Measurements from ENCODE around the gene RPUSD1.

Gene RPUSD1

DNA sequence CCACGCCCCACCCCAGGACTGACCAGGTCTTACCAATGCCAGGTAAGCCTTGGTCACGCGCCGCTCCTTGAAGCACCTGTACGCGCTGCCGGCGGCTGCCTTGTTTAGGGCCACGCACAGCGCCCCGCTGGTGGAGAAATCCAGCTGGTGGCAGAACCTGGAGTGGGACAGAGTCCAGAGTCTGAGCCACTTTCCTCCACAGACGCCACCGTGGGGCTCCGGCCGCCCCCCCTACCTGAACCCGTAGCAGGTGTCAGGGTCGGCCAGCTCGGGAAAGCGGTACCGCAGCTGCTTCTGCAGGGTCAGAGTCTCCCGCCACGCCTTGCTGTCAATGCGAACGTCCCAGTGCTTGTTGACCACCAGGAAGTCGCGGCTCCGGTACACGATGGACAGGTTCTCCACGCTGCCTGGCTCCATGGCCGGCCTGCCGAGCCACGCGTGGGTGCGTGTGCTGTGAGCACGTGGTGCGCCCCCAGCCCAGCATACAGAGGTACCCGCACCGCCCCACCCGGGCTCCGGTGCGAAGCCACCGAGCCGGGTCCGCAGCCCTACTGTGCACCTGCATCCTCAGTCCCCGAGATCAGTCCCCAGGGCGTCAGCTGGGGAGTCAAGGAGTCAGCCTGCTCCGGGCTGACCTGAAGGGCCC lies 737 bp downstream of the RPUSD1 start:
- TF ChIP-seq ZFP30 (CRISPR knock-in tag; IDR thresholded peaks at IDR 0.05) (no peak), ESRRG (CRISPR knock-in tag; IDR thresholded peaks at IDR 0.05) (no peak), CSDC2 (CRISPR knock-in tag; IDR thresholded peaks at IDR 0.05) (no peak), OSR1 (CRISPR knock-in tag; IDR thresholded peaks at IDR 0.05) (no peak), ZC3H10 (CRISPR knock-in tag; IDR thresholded peaks at IDR 0.05) (no peak), BACH2 (CRISPR knock-in tag; IDR thresholded peaks at IDR 0.05; ENCODE audit: borderline replicate concordance) (no peak), ZNF565 (CRISPR knock-in tag; conservative IDR thresholded peaks at IDR 0.05; ENCODE audit: low read depth) (no peak), SNAI2 (CRISPR knock-in tag; IDR thresholded peaks at IDR 0.05) (no peak), RARB (CRISPR knock-in tag; IDR thresholded peaks at IDR 0.05) (no peak), ZNF8 (CRISPR knock-in tag; IDR thresholded peaks at IDR 0.05) (no peak), ISL1 (CRISPR knock-in tag; IDR thresholded peaks at IDR 0.05) (no peak), ARNTL (CRISPR knock-in tag; IDR thresholded peaks at IDR 0.05; ENCODE audit: borderline replicate concordance, low read depth) (no peak), ZNF70 (CRISPR knock-in tag; IDR thresholded peaks at IDR 0.05) (no peak), GLIS3 (CRISPR knock-in tag; IDR thresholded peaks at IDR 0.05) (no peak)
- TF ChIP-seq, protein P1, sequence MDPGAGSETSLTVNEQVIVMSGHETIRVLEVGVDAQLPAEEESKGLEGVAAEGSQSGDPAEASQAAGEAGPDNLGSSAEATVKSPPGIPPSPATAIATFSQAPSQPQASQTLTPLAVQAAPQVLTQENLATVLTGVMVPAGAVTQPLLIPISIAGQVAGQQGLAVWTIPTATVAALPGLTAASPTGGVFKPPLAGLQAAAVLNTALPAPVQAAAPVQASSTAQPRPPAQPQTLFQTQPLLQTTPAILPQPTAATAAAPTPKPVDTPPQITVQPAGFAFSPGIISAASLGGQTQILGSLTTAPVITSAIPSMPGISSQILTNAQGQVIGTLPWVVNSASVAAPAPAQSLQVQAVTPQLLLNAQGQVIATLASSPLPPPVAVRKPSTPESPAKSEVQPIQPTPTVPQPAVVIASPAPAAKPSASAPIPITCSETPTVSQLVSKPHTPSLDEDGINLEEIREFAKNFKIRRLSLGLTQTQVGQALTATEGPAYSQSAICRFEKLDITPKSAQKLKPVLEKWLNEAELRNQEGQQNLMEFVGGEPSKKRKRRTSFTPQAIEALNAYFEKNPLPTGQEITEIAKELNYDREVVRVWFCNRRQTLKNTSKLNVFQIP (CRISPR knock-in tag; IDR thresholded peaks at IDR 0.05; ENCODE audit: borderline replicate concordance, low read depth), result no peak
- TF ChIP-seq, protein P2, sequence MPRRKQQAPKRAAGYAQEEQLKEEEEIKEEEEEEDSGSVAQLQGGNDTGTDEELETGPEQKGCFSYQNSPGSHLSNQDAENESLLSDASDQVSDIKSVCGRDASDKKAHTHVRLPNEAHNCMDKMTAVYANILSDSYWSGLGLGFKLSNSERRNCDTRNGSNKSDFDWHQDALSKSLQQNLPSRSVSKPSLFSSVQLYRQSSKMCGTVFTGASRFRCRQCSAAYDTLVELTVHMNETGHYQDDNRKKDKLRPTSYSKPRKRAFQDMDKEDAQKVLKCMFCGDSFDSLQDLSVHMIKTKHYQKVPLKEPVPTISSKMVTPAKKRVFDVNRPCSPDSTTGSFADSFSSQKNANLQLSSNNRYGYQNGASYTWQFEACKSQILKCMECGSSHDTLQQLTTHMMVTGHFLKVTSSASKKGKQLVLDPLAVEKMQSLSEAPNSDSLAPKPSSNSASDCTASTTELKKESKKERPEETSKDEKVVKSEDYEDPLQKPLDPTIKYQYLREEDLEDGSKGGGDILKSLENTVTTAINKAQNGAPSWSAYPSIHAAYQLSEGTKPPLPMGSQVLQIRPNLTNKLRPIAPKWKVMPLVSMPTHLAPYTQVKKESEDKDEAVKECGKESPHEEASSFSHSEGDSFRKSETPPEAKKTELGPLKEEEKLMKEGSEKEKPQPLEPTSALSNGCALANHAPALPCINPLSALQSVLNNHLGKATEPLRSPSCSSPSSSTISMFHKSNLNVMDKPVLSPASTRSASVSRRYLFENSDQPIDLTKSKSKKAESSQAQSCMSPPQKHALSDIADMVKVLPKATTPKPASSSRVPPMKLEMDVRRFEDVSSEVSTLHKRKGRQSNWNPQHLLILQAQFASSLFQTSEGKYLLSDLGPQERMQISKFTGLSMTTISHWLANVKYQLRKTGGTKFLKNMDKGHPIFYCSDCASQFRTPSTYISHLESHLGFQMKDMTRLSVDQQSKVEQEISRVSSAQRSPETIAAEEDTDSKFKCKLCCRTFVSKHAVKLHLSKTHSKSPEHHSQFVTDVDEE (CRISPR knock-in tag; IDR thresholded peaks at IDR 0.05), result no peak
- TF ChIP-seq, protein P3, sequence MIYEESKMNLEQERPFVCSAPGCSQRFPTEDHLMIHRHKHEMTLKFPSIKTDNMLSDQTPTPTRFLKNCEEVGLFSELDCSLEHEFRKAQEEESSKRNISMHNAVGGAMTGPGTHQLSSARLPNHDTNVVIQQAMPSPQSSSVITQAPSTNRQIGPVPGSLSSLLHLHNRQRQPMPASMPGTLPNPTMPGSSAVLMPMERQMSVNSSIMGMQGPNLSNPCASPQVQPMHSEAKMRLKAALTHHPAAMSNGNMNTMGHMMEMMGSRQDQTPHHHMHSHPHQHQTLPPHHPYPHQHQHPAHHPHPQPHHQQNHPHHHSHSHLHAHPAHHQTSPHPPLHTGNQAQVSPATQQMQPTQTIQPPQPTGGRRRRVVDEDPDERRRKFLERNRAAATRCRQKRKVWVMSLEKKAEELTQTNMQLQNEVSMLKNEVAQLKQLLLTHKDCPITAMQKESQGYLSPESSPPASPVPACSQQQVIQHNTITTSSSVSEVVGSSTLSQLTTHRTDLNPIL (CRISPR knock-in tag; IDR thresholded peaks at IDR 0.05; ENCODE audit: low read depth), result no peak
- TF ChIP-seq, protein P4, sequence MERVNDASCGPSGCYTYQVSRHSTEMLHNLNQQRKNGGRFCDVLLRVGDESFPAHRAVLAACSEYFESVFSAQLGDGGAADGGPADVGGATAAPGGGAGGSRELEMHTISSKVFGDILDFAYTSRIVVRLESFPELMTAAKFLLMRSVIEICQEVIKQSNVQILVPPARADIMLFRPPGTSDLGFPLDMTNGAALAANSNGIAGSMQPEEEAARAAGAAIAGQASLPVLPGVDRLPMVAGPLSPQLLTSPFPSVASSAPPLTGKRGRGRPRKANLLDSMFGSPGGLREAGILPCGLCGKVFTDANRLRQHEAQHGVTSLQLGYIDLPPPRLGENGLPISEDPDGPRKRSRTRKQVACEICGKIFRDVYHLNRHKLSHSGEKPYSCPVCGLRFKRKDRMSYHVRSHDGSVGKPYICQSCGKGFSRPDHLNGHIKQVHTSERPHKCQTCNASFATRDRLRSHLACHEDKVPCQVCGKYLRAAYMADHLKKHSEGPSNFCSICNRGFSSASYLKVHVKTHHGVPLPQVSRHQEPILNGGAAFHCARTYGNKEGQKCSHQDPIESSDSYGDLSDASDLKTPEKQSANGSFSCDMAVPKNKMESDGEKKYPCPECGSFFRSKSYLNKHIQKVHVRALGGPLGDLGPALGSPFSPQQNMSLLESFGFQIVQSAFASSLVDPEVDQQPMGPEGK (CRISPR knock-in tag; IDR thresholded peaks at IDR 0.05; ENCODE audit: borderline replicate concordance), result no peak
- TF ChIP-seq, protein P5, sequence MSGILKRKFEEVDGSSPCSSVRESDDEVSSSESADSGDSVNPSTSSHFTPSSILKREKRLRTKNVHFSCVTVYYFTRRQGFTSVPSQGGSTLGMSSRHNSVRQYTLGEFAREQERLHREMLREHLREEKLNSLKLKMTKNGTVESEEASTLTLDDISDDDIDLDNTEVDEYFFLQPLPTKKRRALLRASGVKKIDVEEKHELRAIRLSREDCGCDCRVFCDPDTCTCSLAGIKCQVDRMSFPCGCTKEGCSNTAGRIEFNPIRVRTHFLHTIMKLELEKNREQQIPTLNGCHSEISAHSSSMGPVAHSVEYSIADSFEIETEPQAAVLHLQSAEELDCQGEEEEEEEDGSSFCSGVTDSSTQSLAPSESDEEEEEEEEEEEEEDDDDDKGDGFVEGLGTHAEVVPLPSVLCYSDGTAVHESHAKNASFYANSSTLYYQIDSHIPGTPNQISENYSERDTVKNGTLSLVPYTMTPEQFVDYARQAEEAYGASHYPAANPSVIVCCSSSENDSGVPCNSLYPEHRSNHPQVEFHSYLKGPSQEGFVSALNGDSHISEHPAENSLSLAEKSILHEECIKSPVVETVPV (CRISPR knock-in tag; IDR thresholded peaks at IDR 0.05), result no peak
- no peak for ATAC-seq

DNA sequence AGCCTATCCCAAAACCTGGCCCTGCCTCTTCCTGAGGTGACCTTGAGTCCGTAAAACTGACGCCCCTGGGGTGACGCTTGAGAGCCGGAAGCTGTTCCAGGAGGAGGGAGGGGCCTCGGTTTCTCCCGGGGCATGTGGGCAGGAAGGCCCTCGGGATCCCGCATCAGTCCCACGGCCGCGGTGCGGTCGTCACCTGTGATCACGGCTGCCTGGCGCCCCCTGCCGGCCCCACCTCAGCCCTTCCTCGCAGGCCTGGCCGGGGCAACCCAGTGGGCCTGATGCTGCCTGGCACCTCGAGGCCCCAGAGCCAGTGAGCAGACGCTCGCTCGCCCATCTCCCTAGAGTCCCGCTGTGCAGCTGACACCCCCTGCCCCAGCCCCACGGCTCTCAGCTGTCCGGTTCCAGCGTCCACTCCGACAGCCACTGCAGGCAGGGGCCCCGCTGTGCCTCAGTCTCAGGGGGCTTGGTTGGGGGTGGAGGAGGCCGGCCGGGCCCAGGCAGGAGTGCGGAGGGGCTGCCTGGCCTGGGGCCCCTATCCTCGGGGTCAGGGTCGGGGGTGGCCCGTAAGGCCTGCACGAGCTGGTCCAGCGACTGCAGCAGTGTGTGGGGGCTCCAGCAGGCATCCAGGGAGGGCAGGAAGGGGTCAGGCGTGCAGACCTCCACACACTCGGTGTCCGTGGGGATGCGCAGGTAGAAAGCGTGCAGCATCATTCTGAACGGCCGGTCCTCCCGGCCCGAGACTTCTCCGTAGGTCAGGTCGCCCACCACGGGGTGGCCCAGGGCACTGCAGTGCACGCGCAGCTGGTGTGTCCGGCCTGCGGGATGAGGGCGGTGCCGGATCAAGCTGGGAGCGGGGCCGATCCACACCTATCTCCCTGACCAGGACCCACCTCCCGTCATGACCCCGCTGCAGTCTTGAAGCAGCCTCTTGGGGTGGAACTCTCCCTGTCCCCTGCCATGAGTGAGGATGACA lies 2.3 kb downstream of the RPUSD1 start:
- ATAC-seq, result peak; percentile 49

More for the DNA sequence above, 2.3 kb downstream of the RPUSD1 start:
- TF ChIP-seq, protein P3 (CRISPR knock-in tag; IDR thresholded peaks at IDR 0.05; ENCODE audit: low read depth), result no peak

Measured in SK-N-SH treated with all-trans-retinoic acid at 6 μM for 48 hours (cell line).